Vagina (tissue), 2 donors: ENCODE results near the gene LENG8. TPM values are rescaled to one million over a fixed set of nuclear protein-coding genes. Genes with fewer than 3 reads are reported as not detected.

ENCODE experiments used
- DNase-seq, 2 donors: peaks; one replicate each; pipeline ENCODE4 v3.0.0-alpha.2; 2017; ENCODE audit errors: extremely low spot score in 2 of 2
- H3K27ac ChIP-seq: fragments of 200-600 bp; sonication (generic); one replicate; pipeline ENCODE4 v1.5.1; 2019
- H3K27me3 ChIP-seq: fragments of 200-600 bp; sonication (generic); one replicate; pipeline ENCODE4 v1.5.1; 2019
- H3K36me3 ChIP-seq, 2 donors: fragments of 200-600 bp; sonication (generic); one replicate each; pipeline ENCODE4 v1.5.1; 2017 to 2019
- H3K4me1 ChIP-seq: fragments of 200-600 bp; sonication (generic); one replicate; pipeline ENCODE4 v1.5.1; 2019
- H3K4me3 ChIP-seq, 2 donors: fragments of 200-600 bp; sonication (generic); 1 replicate in 1 of 2; 2 replicates in 1 of 2; pipeline ENCODE4 v1.5.1; 2016 to 2019
- H3K9me3 ChIP-seq: fragments of 200-600 bp; sonication (generic); one replicate; pipeline ENCODE4 v1.5.1; 2019
- CTCF ChIP-seq, 3 experiments: fragments of 450-650 bp in 2 of 3; fragments of 200-600 bp in 1 of 3; sonication (generic) in 1 of 3; IDR thresholded peaks; one replicate each; pipeline ENCODE4 v1.5.1; 2017 to 2019; ENCODE audit warnings: antibody characterized with exemption in 3 of 3, mild to moderate bottlenecking in 2 of 3, moderate library complexity in 2 of 3
- POLR2A ChIP-seq, 2 donors: fragments of 450-650 bp; IDR thresholded peaks; one replicate each; pipeline ENCODE4 v1.6.1; 2017; ENCODE audit warnings: antibody characterized with exemption in 2 of 2, mild to moderate bottlenecking in 2 of 2, moderate library complexity in 2 of 2
- POLR2AphosphoS5 ChIP-seq, 2 donors: sonication (generic); formaldehyde crosslinking; IDR thresholded peaks; one replicate each; pipeline ENCODE4 v1.9.0; 2017; ENCODE audit warnings: antibody characterized with exemption in 2 of 2, mild to moderate bottlenecking in 2 of 2, low read depth in 1 of 2; ENCODE audit not compliant: insufficient read depth in 1 of 2
- intact Hi-C: fragments of 100-400 bp; cut with DNase I; formaldehyde crosslinking; loops from one replicate; pipeline ENCODE4 v1.15.1; 2023
- total RNA-seq: library from RNA; depleted of rRNA; stranded (reverse); fragments of >200 nt; gene quantifications from one replicate; pipeline ENCODE4 v1.2.3, GENCODE V29; 2016

LENG8 gene
- total RNA-seq, 1 donor from 2014 or later, result 129 TPM

GRCh38 chr19:54415901-54416673, 32.9 kb upstream of the LENG8 start:
- H3K4me3 ChIP-seq, result peak overlapping the region in 1 of 2 donors; percentile 31
- H3K27me3 ChIP-seq, result no peaks in the 10 kb centered on the region
- no peak overlapping the region for H3K27ac ChIP-seq
- TF ChIP-seq CTCF (IDR thresholded peaks at IDR 0.05), result no peak
- no peak for TF ChIP-seq POLR2AphosphoS5 (IDR thresholded peaks at IDR 0.05; ENCODE audit: insufficient read depth in 1 of 2, low read depth in 1 of 2)
- TF ChIP-seq POLR2A (IDR thresholded peaks at IDR 0.05), result no peak
- peaks cover 7% of the 10 kb centered on the region for H3K4me1 ChIP-seq
- intact Hi-C loops, result no loop called here
- H3K9me3 ChIP-seq, result no peaks in the 10 kb centered on the region
- no peaks in the 10 kb centered on the region for H3K36me3 ChIP-seq
- DNase-seq, result no peak

- TF ChIP-seq POLR2A (IDR thresholded peaks at IDR 0.05) (no peak), POLR2AphosphoS5 (IDR thresholded peaks at IDR 0.05; ENCODE audit: insufficient read depth in 1 of 2, low read depth in 1 of 2) (no peak), CTCF (IDR thresholded peaks at IDR 0.05) (no peak)
- intact Hi-C loops, result no loop called here
- H3K4me3 ChIP-seq, result no peak overlapping the region
- no peak overlapping the region for H3K27ac ChIP-seq
- peaks cover 10% of the 10 kb centered on the region for H3K4me1 ChIP-seq
- no peaks in the 10 kb centered on the region for H3K36me3 ChIP-seq
- no peaks in the 10 kb centered on the region for H3K9me3 ChIP-seq
- no peak for DNase-seq
- no peaks in the 10 kb centered on the region for H3K27me3 ChIP-seq
Measured at GRCh38 chr19:54416695-54417491, 32.1 kb upstream of the LENG8 start.

- no peak overlapping the region for H3K27ac ChIP-seq
- H3K4me3 ChIP-seq, result no peak overlapping the region
- TF ChIP-seq POLR2AphosphoS5 (IDR thresholded peaks at IDR 0.05; ENCODE audit: insufficient read depth in 1 of 2, low read depth in 1 of 2), result no peak
- TF ChIP-seq POLR2A (IDR thresholded peaks at IDR 0.05), result no peak
- no peak for TF ChIP-seq CTCF (IDR thresholded peaks at IDR 0.05)
- H3K36me3 ChIP-seq, result no peaks in the 10 kb centered on the region
- H3K9me3 ChIP-seq, result no peaks in the 10 kb centered on the region
- no peak for DNase-seq
- peaks cover 10% of the 10 kb centered on the region for H3K4me1 ChIP-seq
- no peaks in the 10 kb centered on the region for H3K27me3 ChIP-seq
- intact Hi-C loops, result no loop called here
Measured at GRCh38 chr19:54418030-54418929, 30.7 kb upstream of the LENG8 start.

- H3K27ac ChIP-seq, result peak overlapping the region; percentile 15
- intact Hi-C loops, result no loop called here
- no peak overlapping the region for H3K4me3 ChIP-seq
- no peaks in the 10 kb centered on the region for H3K9me3 ChIP-seq
- DNase-seq, result no peak
- no peaks in the 10 kb centered on the region for H3K36me3 ChIP-seq
- no peaks in the 10 kb centered on the region for H3K27me3 ChIP-seq
- TF ChIP-seq POLR2AphosphoS5 (IDR thresholded peaks at IDR 0.05; ENCODE audit: insufficient read depth in 1 of 2, low read depth in 1 of 2), result no peak
- TF ChIP-seq CTCF (IDR thresholded peaks at IDR 0.05), result no peak
- no peak for TF ChIP-seq POLR2A (IDR thresholded peaks at IDR 0.05)
- peaks cover 10% of the 10 kb centered on the region for H3K4me1 ChIP-seq
Measured at GRCh38 chr19:54418930-54419800, 29.8 kb upstream of the LENG8 start.
